Measurements from ENCODE around the gene TULP3. TPM values are rescaled to one million over a fixed set of nuclear protein-coding genes. Genes with fewer than 3 reads are reported as not detected.

The TULP3 gene
- total RNA-seq, 1 donor from 2014 or later = 31.2 TPM

- Mint-ChIP-seq H3K4me3 (ENCODE audit: unreplicated experiment) (peak overlapping the region; percentile 92), H3K36me3 (ENCODE audit: unreplicated experiment) (no peaks in the 10 kb centered on the region), H3K4me1 (ENCODE audit: unreplicated experiment) (peaks cover 35% of the 10 kb centered on the region), H3K9me3 (ENCODE audit: unreplicated experiment) (no peaks in the 10 kb centered on the region), H3K27ac (ENCODE audit: unreplicated experiment) (peak overlapping the region; percentile 89), H3K27me3 (ENCODE audit: unreplicated experiment) (no peaks in the 10 kb centered on the region)
- no peak for TF ChIP-seq CTCF (IDR thresholded peaks at IDR 0.05)
- no peak for DNase-seq (ENCODE audit: extremely low spot score, unreplicated experiment)
These were observed 67.2 kb downstream of the TULP3 start for GRCh38 chr12:2957816-2958431.

GRCh38 chr12:2958432-2959191, 67.9 kb downstream of the TULP3 start:
- Mint-ChIP-seq H3K36me3 (ENCODE audit: unreplicated experiment) (no peaks in the 10 kb centered on the region), H3K27ac (ENCODE audit: unreplicated experiment) (peak overlapping the region; percentile 89), H3K27me3 (ENCODE audit: unreplicated experiment) (no peaks in the 10 kb centered on the region), H3K9me3 (ENCODE audit: unreplicated experiment) (no peaks in the 10 kb centered on the region), H3K4me3 (ENCODE audit: unreplicated experiment) (peak overlapping the region; percentile 92), H3K4me1 (ENCODE audit: unreplicated experiment) (peaks cover 41% of the 10 kb centered on the region)
- TF ChIP-seq CTCF (IDR thresholded peaks at IDR 0.05) = no peak
- peak; percentile 91 for DNase-seq (ENCODE audit: extremely low spot score, unreplicated experiment)

- no peaks in the 10 kb centered on the region for H3K27me3 Mint-ChIP-seq (ENCODE audit: unreplicated experiment)
- no peaks in the 10 kb centered on the region for H3K9me3 Mint-ChIP-seq (ENCODE audit: unreplicated experiment)
These were observed 68.5 kb downstream of the TULP3 start, which contains the start of gene TEAD4 for GRCh38 chr12:2959192-2959504. Gene TEAD4 (plus strand): TSS chr12:2959397.

GRCh38 chr12:2959505-2960389, 69.1 kb downstream of the TULP3 start:
- H3K36me3 Mint-ChIP-seq (ENCODE audit: unreplicated experiment) = no peaks in the 10 kb centered on the region
- H3K4me3 Mint-ChIP-seq (ENCODE audit: unreplicated experiment) = peak overlapping the region; percentile 78
- DNase-seq (ENCODE audit: extremely low spot score, unreplicated experiment) = peak; percentile 88
- peaks cover 51% of the 10 kb centered on the region for H3K4me1 Mint-ChIP-seq (ENCODE audit: unreplicated experiment)
- peak overlapping the region; percentile 86 for H3K27ac Mint-ChIP-seq (ENCODE audit: unreplicated experiment)
- TF ChIP-seq CTCF (IDR thresholded peaks at IDR 0.05) = peak; percentile 17
- no peaks in the 10 kb centered on the region for H3K9me3 Mint-ChIP-seq (ENCODE audit: unreplicated experiment)
- H3K27me3 Mint-ChIP-seq (ENCODE audit: unreplicated experiment) = no peaks in the 10 kb centered on the region

More at GRCh38 chr12:2959192-2959504, 68.5 kb downstream of the TULP3 start, which contains the start of gene TEAD4:
- no peaks in the 10 kb centered on the region for H3K36me3 Mint-ChIP-seq (ENCODE audit: unreplicated experiment)
- H3K4me1 Mint-ChIP-seq (ENCODE audit: unreplicated experiment) = peaks cover 46% of the 10 kb centered on the region
- no peak for TF ChIP-seq CTCF (IDR thresholded peaks at IDR 0.05)
- peak within 1 kb of the TSS; percentile 89 for H3K27ac Mint-ChIP-seq (ENCODE audit: unreplicated experiment)
- H3K4me3 Mint-ChIP-seq (ENCODE audit: unreplicated experiment) = peak within 1 kb of the TSS; percentile 92
- peak; percentile 91 for DNase-seq (ENCODE audit: extremely low spot score, unreplicated experiment)
